Caco-2 (cell line): ENCODE data around the gene CBARP. TPM values are rescaled to one million over a fixed set of nuclear protein-coding genes. Genes with fewer than 3 reads are reported as not detected.

ENCODE experiments used
- BruUV-seq: library from RNA; stranded (reverse); fragments of 400-500 nt; replicated peaks from 2 replicates; lab custom pipeline; 2021; lab: Mats Ljungman, UMichigan
- CTCF ChIA-PET: fragments of 300-600 bp; sonication (Branson Sonifier 250); formaldehyde crosslinking; loops from one replicate; lab custom pipeline; 2022; ENCODE audit warnings: antibody characterized with exemption; lab: Charles Lee
- POLR2A ChIA-PET: fragments of 300-600 bp; sonication (Branson Sonifier 250); formaldehyde crosslinking; loops from one replicate; lab custom pipeline; 2022; ENCODE audit warnings: antibody characterized with exemption; lab: Charles Lee
- DNase-seq, 2 experiments: peaks; one replicate each; pipeline versions ENCODE4 v3.0.0 to v3.0.0-alpha.2; 2020 to 2022
- H3K27me3 ChIP-seq: replicated peaks from 2 replicates; pipeline ENCODE4 v1.6.0; 2011; ENCODE audit warnings: low read length; ENCODE audit not compliant: control insufficient read depth, insufficient read depth
- H3K36me3 ChIP-seq: 2 replicates; pipeline ENCODE4 v1.5.1; 2011; ENCODE audit warnings: low read length; ENCODE audit not compliant: control insufficient read depth, insufficient read depth
- H3K4me1 ChIP-seq: fragments of 250-450 bp; sonication (Bioruptor Pico); 2 replicates; pipeline ENCODE4 v1.5.1; 2020; ENCODE audit warnings: mild to moderate bottlenecking
- H3K4me3 ChIP-seq: 2 replicates; pipeline ENCODE4 v1.5.1; 2011; ENCODE audit warnings: low read depth, mild to moderate bottlenecking, control low read depth, low read length
- H3K9me3 ChIP-seq: fragments of 250-450 bp; sonication (Bioruptor Pico); 2 replicates; pipeline ENCODE4 v1.5.1; 2020; ENCODE audit warnings: mild to moderate bottlenecking, moderate library complexity
- H3K27ac Mint-ChIP-seq: one replicate; pipeline ENCODE4 v1.8.0; 2022; ENCODE audit warnings: mixed read lengths; ENCODE audit not compliant: unreplicated experiment
- H3K27me3 Mint-ChIP-seq: one replicate; pipeline ENCODE4 v1.8.0; 2022; ENCODE audit warnings: mixed read lengths; ENCODE audit not compliant: insufficient read depth, unreplicated experiment
- H3K36me3 Mint-ChIP-seq: one replicate; pipeline ENCODE4 v1.8.0; 2022; ENCODE audit warnings: mild to moderate bottlenecking, mixed read lengths; ENCODE audit not compliant: insufficient read depth, unreplicated experiment
- H3K4me1 Mint-ChIP-seq: one replicate; pipeline ENCODE4 v1.8.0; 2022; ENCODE audit warnings: low read depth, mixed read lengths; ENCODE audit not compliant: unreplicated experiment
- H3K4me3 Mint-ChIP-seq: one replicate; pipeline ENCODE4 v1.8.0; 2022; ENCODE audit warnings: mild to moderate bottlenecking, moderate library complexity, mixed read lengths; ENCODE audit not compliant: unreplicated experiment
- H3K9me3 Mint-ChIP-seq: one replicate; pipeline ENCODE4 v1.8.0; 2022; ENCODE audit warnings: mixed read lengths; ENCODE audit not compliant: unreplicated experiment
- intact Hi-C: fragments of 100-400 bp; cut with micrococcal nuclease; formaldehyde crosslinking; loops from one replicate; pipeline ENCODE4 v1.10.0; 2022; ENCODE audit not compliant: unreplicated experiment
- total RNA-seq: library from RNA; stranded (reverse); gene quantifications from 2 replicates; pipeline ENCODE4 v1.2.3, GENCODE V29; 2022
- TF ChIP-seq, protein P1 (sequence below), 2 experiments: fragments of 200-600 bp in 1 of 2; IDR thresholded peaks; 1 replicate in 1 of 2; 2 replicates in 1 of 2; pipeline versions ENCODE4 v1.5.1 to v1.8.0; 2011 to 2022; ENCODE audit warnings: antibody characterized with exemption in 1 of 2, control low read depth in 1 of 2, inconsistent platforms in 1 of 2, low read depth in 1 of 2, low read length in 1 of 2, mild to moderate bottlenecking in 1 of 2, moderate library complexity in 1 of 2; ENCODE audit not compliant: insufficient read depth in 1 of 2, severe bottlenecking in 1 of 2, unreplicated experiment in 1 of 2

Gene CBARP
- total RNA-seq, 1 experiment from 2014 or later: 7.3 TPM

DNA sequence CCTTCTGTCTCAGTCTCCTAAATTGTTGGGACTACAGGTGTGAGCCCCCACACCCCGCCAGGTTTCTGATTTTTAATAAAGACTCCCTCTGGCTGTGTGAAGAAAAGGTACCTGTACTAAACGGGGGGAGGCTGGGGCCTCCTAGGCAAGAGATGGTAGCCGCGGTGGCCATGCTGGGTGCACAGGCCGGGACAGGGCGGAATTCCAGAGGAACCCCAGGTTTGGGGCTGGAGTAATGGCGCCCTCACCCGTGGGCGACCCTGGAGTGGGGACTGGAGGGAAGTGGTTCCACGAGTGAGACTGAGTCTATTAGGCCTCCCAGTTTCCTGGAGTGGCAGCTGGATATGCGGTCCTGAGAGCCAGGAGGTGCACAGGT is 1.6 kb upstream of the CBARP start:
- DNase-seq: no peak
- ChIA-PET CTCF (no interaction called here), POLR2A (interaction anchor here (2.1 kb wide), 1 partner anchor 30 kb away, joined by 8 read pairs; the partner anchor contains the start of gene CIRBP)
- intact Hi-C loops: no loop called here
- H3K4me3 Mint-ChIP-seq: peak overlapping the region; percentile 76
- Histone ChIP-seq H3K27me3 (no peaks in the 10 kb centered on the region), H3K4me3 (no peak overlapping the region), H3K9me3 (no peaks in the 10 kb centered on the region), H3K4me1 (peaks cover 29% of the 10 kb centered on the region), H3K36me3 (no peaks in the 10 kb centered on the region)
- H3K9me3 Mint-ChIP-seq: no peaks in the 10 kb centered on the region
- BruUV-seq: no TSS peak
- H3K4me1 Mint-ChIP-seq: no peaks in the 10 kb centered on the region
- H3K36me3 Mint-ChIP-seq: peaks cover 13% of the 10 kb centered on the region
- no peak overlapping the region for H3K27ac Mint-ChIP-seq
- TF ChIP-seq, protein P1, sequence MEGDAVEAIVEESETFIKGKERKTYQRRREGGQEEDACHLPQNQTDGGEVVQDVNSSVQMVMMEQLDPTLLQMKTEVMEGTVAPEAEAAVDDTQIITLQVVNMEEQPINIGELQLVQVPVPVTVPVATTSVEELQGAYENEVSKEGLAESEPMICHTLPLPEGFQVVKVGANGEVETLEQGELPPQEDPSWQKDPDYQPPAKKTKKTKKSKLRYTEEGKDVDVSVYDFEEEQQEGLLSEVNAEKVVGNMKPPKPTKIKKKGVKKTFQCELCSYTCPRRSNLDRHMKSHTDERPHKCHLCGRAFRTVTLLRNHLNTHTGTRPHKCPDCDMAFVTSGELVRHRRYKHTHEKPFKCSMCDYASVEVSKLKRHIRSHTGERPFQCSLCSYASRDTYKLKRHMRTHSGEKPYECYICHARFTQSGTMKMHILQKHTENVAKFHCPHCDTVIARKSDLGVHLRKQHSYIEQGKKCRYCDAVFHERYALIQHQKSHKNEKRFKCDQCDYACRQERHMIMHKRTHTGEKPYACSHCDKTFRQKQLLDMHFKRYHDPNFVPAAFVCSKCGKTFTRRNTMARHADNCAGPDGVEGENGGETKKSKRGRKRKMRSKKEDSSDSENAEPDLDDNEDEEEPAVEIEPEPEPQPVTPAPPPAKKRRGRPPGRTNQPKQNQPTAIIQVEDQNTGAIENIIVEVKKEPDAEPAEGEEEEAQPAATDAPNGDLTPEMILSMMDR (IDR thresholded peaks at IDR 0.05; ENCODE audit: insufficient read depth in 1 of 2, low read depth in 1 of 2, low read length in 1 of 2, severe bottlenecking in 1 of 2, unreplicated experiment in 1 of 2): no peak
- no peaks in the 10 kb centered on the region for H3K27me3 Mint-ChIP-seq

DNA sequence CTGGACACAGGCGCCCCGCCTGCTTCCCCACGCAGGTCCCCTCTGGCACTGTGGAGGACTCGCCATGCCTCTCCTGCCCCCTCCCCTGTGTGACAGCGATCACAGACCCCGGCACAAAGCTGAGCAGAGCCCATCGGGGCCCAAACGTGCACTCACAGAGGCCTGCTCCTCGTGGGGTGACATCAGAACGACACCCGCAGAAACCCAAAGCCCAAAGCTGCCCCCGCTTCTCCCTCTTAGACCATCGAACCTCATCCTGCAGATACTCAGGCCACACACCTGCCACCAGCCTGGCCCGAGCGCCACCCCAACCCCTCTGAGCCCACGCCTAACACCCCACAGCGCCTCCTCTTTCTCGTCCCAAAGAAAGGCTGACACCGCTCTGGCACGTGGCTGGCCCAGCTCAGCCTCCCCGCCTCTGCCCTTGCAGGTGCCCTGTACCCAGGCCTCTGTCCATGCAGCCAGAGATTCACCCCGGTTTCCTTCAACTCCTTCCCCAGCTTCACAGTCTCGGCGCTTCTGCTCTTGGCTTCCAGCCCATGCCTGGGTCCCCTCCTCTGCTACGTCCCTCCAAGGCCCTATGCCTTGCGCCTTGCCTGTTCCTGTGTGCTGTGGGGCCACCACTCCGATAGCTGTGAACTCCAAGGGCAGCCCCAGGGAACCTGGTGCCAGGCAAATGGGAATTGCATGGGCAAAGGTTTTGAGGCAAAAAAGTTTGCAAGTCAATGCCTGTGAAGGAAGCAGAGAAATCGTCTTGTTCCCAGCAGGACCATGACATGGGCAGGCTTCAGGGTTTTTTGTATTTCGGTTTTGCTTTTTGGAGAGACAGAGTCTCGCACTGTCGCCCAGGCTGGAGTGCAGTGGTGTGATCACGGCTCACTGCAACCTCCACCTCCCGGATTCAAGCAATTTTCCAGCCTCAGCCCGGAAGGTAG is 831 bp upstream of the CBARP start:
- Mint-ChIP-seq H3K4me3 (peak overlapping the region; percentile 76), H3K27ac (peak overlapping the region; percentile 59), H3K36me3 (peaks cover 13% of the 10 kb centered on the region), H3K4me1 (no peaks in the 10 kb centered on the region), H3K27me3 (no peaks in the 10 kb centered on the region), H3K9me3 (no peaks in the 10 kb centered on the region)
- ChIA-PET POLR2A (interaction anchor here (0.6 to 2.1 kb wide), 2 partner anchors 30 to 56 kb away, joined by 5 to 8 read pairs; partner anchors contain the start of gene CIRBP), CTCF (interaction anchor here (0.5 kb wide), 1 partner anchor 174 kb away, joined by 3 read pairs; no protein-coding TSS in a partner anchor)
- no peak for DNase-seq
- no peaks in the 10 kb centered on the region for H3K36me3 ChIP-seq
- no peaks in the 10 kb centered on the region for H3K9me3 ChIP-seq
- no peaks in the 10 kb centered on the region for H3K27me3 ChIP-seq
- no TSS peak for BruUV-seq
- H3K4me3 ChIP-seq: peak overlapping the region; percentile 79
- intact Hi-C loops: no loop called here
- TF ChIP-seq, protein P1 (IDR thresholded peaks at IDR 0.05; ENCODE audit: insufficient read depth in 1 of 2, low read depth in 1 of 2, low read length in 1 of 2, severe bottlenecking in 1 of 2, unreplicated experiment in 1 of 2): no peak
- H3K4me1 ChIP-seq: peaks cover 22% of the 10 kb centered on the region

DNA sequence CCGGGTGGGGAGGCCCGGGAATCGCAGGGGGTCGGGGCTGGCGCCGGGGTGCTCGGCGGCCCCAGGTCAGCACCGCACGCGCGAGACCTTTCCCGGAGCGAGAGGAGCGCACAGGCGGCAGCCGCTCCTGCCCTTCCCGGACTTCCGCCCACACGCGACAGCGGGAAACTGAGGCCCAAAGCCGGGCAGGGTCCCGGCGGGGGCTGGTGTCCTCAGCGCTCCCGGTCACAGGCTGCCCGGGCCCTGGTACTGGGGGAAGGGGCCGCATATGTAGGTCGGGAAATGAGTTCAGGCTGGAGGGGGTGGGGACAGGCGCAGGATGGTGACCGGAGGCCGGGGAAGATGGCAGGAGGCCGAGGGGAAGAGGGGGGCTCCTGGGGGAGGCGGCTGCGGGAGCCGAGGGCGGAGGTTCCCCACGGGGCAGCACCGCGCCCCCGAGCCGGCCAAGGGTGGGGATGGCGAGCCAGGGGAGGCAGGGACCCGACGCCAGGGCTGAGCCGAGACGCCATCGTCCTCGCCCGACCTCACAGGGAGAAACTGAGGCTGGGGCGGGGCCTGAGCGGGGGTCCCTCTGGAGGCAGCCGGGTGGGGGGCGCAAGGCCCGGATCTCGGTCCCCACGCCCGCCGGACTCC is 662 bp downstream of the CBARP start:
- H3K9me3 Mint-ChIP-seq: no peaks in the 10 kb centered on the region
- peaks cover 8% of the 10 kb centered on the region for H3K36me3 Mint-ChIP-seq
- no peaks in the 10 kb centered on the region for H3K9me3 ChIP-seq
- peak overlapping the region; percentile 79 for H3K4me3 ChIP-seq
- H3K27me3 ChIP-seq: no peaks in the 10 kb centered on the region
- no peak for DNase-seq
- intact Hi-C loops: no loop called here
- H3K27me3 Mint-ChIP-seq: no peaks in the 10 kb centered on the region
- POLR2A ChIA-PET: no interaction called here
- TF ChIP-seq, protein P1 (IDR thresholded peaks at IDR 0.05; ENCODE audit: insufficient read depth in 1 of 2, low read depth in 1 of 2, low read length in 1 of 2, severe bottlenecking in 1 of 2, unreplicated experiment in 1 of 2): no peak
- H3K4me3 Mint-ChIP-seq: peak overlapping the region; percentile 77
- H3K36me3 ChIP-seq: no peaks in the 10 kb centered on the region
- H3K27ac Mint-ChIP-seq: no peak overlapping the region
- H3K4me1 ChIP-seq: peaks cover 15% of the 10 kb centered on the region
- CTCF ChIA-PET: no interaction called here
- H3K4me1 Mint-ChIP-seq: no peaks in the 10 kb centered on the region
- no TSS peak for BruUV-seq
